Transverse colon (tissue), 4 donors: ENCODE measurements around the gene AP2A1.

Experiments used
- POLR2A ChIP-seq: fragments of 450-650 bp; IDR thresholded peaks from one replicate; pipeline ENCODE4 v1.6.1; 2016; ENCODE audit warnings: antibody characterized with exemption, mild to moderate bottlenecking, moderate library complexity
- POLR2AphosphoS5 ChIP-seq, 3 donors: sonication (generic); formaldehyde crosslinking; IDR thresholded peaks; one replicate each; pipeline ENCODE4 v1.6.1; 2016; ENCODE audit warnings: antibody characterized with exemption in 3 of 3
- TF ChIP-seq, protein P1 (sequence below), 5 experiments: fragments of 200-600 bp in 3 of 5; fragments of 450-650 bp in 2 of 5; sonication (generic) in 3 of 5; IDR thresholded peaks; 1 replicate in 2 of 5; 2 replicates in 3 of 5; pipeline ENCODE4 v1.5.1; 2016 to 2017; ENCODE audit warnings: antibody characterized with exemption in 5 of 5, inconsistent platforms in 3 of 5, mild to moderate bottlenecking in 2 of 5, moderate library complexity in 1 of 5

DNA sequence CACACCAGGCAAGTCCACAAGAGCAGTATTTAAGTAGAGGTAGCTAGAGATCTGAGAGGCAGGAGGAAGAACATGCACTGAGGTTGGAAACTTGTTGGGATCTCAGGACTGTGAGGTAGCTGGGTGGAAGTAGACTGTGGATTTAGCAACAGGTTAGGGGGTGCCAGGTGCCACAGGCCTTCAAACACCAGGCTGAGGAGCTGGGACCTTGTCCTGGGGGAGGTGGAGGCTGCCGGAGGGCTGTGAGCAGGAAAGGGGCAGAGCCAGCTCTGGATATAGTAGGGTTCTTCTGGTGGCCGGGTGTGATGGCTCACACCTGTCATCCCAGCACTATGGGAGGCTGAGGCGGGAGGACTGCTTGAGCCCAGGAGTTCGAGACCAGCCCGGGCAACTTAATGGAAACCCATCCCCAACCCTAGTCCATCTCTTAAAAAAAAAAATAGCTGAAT lies 43.2 kb downstream of the AP2A1 start:
- TF ChIP-seq, protein P1, sequence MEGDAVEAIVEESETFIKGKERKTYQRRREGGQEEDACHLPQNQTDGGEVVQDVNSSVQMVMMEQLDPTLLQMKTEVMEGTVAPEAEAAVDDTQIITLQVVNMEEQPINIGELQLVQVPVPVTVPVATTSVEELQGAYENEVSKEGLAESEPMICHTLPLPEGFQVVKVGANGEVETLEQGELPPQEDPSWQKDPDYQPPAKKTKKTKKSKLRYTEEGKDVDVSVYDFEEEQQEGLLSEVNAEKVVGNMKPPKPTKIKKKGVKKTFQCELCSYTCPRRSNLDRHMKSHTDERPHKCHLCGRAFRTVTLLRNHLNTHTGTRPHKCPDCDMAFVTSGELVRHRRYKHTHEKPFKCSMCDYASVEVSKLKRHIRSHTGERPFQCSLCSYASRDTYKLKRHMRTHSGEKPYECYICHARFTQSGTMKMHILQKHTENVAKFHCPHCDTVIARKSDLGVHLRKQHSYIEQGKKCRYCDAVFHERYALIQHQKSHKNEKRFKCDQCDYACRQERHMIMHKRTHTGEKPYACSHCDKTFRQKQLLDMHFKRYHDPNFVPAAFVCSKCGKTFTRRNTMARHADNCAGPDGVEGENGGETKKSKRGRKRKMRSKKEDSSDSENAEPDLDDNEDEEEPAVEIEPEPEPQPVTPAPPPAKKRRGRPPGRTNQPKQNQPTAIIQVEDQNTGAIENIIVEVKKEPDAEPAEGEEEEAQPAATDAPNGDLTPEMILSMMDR (IDR thresholded peaks at IDR 0.05) = no peak
- no peak for TF ChIP-seq POLR2A
- no peak for TF ChIP-seq POLR2AphosphoS5 (IDR thresholded peaks at IDR 0.05)
